ENCODE measurements around the gene SYT5. TPM values are rescaled to one million over a fixed set of nuclear protein-coding genes. Genes with fewer than 3 reads are reported as not detected.

SYT5 gene
- total and polyA plus RNA-seq, 7 experiments from 2014 or later = 1.7 to 2.6 TPM; not detected in 5

GRCh38 chr19:55165952-55166529, 14.0 kb downstream of the SYT5 start:
- POLR2A ChIA-PET = no interaction called here
- intact Hi-C loops (cut with micrococcal nuclease) = loop anchor here in 1 of 2 donors (10.0 kb wide), 2 partner anchors 279 to 459 kb away; partner anchors contain the start of genes SHISA7 and ZNF784
- Mint-ChIP-seq H3K9me3 (peaks cover 0 to 12% (median 4%) of the 10 kb centered on the region in 11 donors), H3K27me3 (peaks cover 56 to 65% (median 61%) of the 10 kb centered on the region in 5 donors), H3K4me3 (peak overlapping the region; percentile 41 to 89 (median 70)), H3K36me3 (peaks cover 0 to 5% (median 3%) of the 10 kb centered on the region in 5 donors), H3K4me1 (peaks cover 9 to 17% (median 12%) of the 10 kb centered on the region in 7 donors), H3K27ac (peak overlapping the region in 6 of 9 donors; percentile 32 to 88 (median 70))
- CTCF ChIA-PET = no interaction called here
- H3K4me1 ChIP-seq (ENCODE audit: control insufficient read depth in 2 of 2, insufficient read depth in 2 of 2, low read length in 2 of 2) = peaks cover 0 to 7% of the 10 kb centered on the region in 2 donors
- peak in 5 of 9 donors; percentile 33 to 53 (median 49) for DNase-seq
- H3K36me3 ChIP-seq (ENCODE audit: control insufficient read depth in 2 of 3, insufficient read depth in 3 of 3, low read length in 3 of 3) = no peaks in the 10 kb centered on the region
- H3K27me3 ChIP-seq (ENCODE audit: control insufficient read depth in 2 of 2, insufficient read depth in 2 of 2, low read length in 2 of 2) = peaks cover 4 to 26% of the 10 kb centered on the region in 2 donors
- no peaks in the 10 kb centered on the region for H3K9me3 ChIP-seq (ENCODE audit: control insufficient read depth in 2 of 3, low read length in 3 of 3)
- no peak overlapping the region for H3K27ac ChIP-seq (ENCODE audit: low read depth, low read length)
- H3K4me3 ChIP-seq (ENCODE audit: low read length) = no peak overlapping the region
- ATAC-seq = peak; percentile 47

DNA sequence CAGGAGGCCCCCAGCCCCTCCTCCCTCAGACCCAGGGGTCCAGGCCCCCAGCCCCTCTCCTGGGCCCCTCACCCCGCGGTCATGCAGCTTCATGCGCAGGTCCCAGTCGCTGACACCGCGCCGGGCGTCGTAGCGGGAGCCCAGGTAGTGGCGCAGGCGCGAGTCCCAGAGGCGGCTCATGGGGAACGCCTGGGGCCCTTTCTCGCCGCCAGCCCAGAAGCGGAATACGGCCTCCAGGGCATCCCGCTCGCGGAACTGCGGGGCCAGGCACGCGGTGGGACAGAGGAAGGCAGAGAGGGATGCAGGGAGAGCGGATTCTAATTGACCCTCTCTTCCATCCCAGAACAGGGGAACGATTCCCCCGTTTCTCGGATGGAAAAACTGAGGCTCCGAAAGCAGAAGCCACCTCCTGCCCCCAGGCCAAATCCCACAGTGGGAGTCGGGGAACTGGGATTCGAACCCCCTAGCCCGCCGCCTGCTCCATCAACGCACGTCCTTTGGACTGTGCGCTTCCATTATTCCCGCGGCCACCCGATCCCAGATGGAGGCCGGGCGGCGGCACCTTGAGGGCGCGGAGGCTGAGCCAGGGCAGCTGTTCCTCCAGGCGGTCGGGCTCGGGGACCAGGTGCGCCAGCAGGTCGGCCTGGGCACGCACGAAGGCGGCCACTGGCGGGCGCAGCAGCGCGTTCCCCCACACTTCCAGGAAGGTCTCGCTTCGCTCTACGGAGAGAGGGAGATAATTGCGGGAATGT, 18.3 kb downstream of the SYT5 start:
- DNase-seq (no peak), ATAC-seq (no peak)
- Histone ChIP-seq H3K9me3 (ENCODE audit: control insufficient read depth in 2 of 3, low read length in 3 of 3) (peaks cover 0 to 1% (median 0%) of the 10 kb centered on the region in 3 experiments), H3K27ac (ENCODE audit: low read depth, low read length) (no peak overlapping the region), H3K27me3 (ENCODE audit: control insufficient read depth in 2 of 2, insufficient read depth in 2 of 2, low read length in 2 of 2) (peaks cover under 1 to 14% of the 10 kb centered on the region in 2 donors), H3K4me3 (ENCODE audit: low read length) (no peak overlapping the region), H3K36me3 (ENCODE audit: control insufficient read depth in 2 of 3, insufficient read depth in 3 of 3, low read length in 3 of 3) (no peaks in the 10 kb centered on the region), H3K4me1 (ENCODE audit: control insufficient read depth in 2 of 2, insufficient read depth in 2 of 2, low read length in 2 of 2) (peaks cover 0 to under 1% of the 10 kb centered on the region in 2 donors)
- peaks cover 0 to 8% (median 0%) of the 10 kb centered on the region in 11 donors for H3K9me3 Mint-ChIP-seq
- intact Hi-C loops (cut with micrococcal nuclease) = loop anchor here in 1 of 2 donors (5.0 to 10.0 kb wide), 3 partner anchors 79 to 463 kb away; partner anchors contain the start of genes SHISA7 and ZNF784
- peaks cover 4 to 18% (median 12%) of the 10 kb centered on the region in 7 donors for H3K4me1 Mint-ChIP-seq
- H3K36me3 Mint-ChIP-seq = peaks cover 0 to 5% (median 0%) of the 10 kb centered on the region in 5 donors
- ChIA-PET CTCF (no interaction called here), POLR2A (no interaction called here)
- H3K27me3 Mint-ChIP-seq = peaks cover 36 to 65% (median 48%) of the 10 kb centered on the region in 5 donors
- H3K4me3 Mint-ChIP-seq = no peak overlapping the region
- H3K27ac Mint-ChIP-seq = no peak overlapping the region

- Mint-ChIP-seq H3K4me1 (peaks cover 0 to 17% (median 11%) of the 10 kb centered on the region in 7 donors), H3K27me3 (peaks cover 31 to 63% (median 47%) of the 10 kb centered on the region in 5 donors), H3K36me3 (peaks cover 0 to 5% (median 0%) of the 10 kb centered on the region in 5 donors), H3K4me3 (no peak overlapping the region), H3K9me3 (peaks cover 0 to 6% (median 0%) of the 10 kb centered on the region in 11 donors), H3K27ac (no peak overlapping the region)
- ChIA-PET CTCF (interaction anchor here (1.2 kb wide), 1 partner anchor 20 kb away, joined by 4 read pairs; no protein-coding TSS in a partner anchor), POLR2A (no interaction called here)
- intact Hi-C loops (cut with micrococcal nuclease) = loop anchor here in 1 of 2 donors (1.0 to 10.0 kb wide), 5 partner anchors 18 to 464 kb away; partner anchors contain the start of genes SHISA7 and ZNF784
- ATAC-seq = no peak
- no peak overlapping the region for H3K27ac ChIP-seq (ENCODE audit: low read depth, low read length)
- no peak overlapping the region for H3K4me3 ChIP-seq (ENCODE audit: low read length)
- peaks cover 0 to 7% of the 10 kb centered on the region in 2 donors for H3K4me1 ChIP-seq (ENCODE audit: control insufficient read depth in 2 of 2, insufficient read depth in 2 of 2, low read length in 2 of 2)
- peaks cover 0 to 12% of the 10 kb centered on the region in 2 donors for H3K27me3 ChIP-seq (ENCODE audit: control insufficient read depth in 2 of 2, insufficient read depth in 2 of 2, low read length in 2 of 2)
- H3K9me3 ChIP-seq (ENCODE audit: control insufficient read depth in 2 of 3, low read length in 3 of 3) = peaks cover 0 to 5% (median 0%) of the 10 kb centered on the region in 3 experiments
- H3K36me3 ChIP-seq (ENCODE audit: control insufficient read depth in 2 of 3, insufficient read depth in 3 of 3, low read length in 3 of 3) = no peaks in the 10 kb centered on the region
- DNase-seq = no peak
Observed at GRCh38 chr19:55160986-55161365, 19.1 kb downstream of the SYT5 start.

DNA sequence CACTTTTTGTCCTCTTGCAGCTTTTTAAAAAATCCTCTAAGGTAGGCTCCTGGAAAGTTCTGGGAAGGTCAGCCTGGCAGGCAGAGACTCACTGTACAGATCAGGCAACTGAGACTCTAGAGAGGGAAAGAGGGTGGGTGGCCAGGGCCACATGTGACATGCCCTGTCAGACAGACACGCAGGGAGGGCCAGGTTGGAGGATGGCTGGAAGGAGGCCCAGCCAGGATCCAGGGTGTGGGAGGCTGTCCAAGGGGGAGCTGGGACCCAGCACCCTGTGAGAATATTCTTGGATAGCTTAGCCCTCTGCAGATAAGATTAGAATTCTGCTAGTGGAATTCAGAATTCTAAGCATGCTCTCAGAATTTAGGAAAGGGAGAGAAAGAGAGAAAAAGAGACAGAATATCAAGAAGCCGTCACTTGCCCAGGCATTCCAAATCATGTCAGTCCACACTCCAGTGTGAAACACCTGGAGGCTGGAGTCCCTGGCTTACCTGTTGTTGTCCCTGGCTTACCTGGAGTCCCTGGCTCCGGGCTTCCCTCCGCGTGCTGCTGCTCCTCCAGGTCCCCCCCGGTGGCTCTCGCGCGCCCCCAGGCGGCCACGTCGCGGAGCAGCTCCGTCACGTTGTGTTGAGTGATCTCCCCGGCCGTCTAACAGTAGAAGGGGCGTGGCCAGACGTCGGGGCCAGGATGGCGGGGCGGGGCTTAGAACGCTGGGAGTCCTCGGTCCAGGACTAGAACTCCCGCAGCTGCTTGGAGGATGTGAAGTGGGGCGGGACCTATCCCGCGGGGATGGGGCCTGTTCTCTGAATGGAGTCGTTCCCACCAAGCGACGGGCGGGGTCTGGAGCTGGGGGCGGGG, 19.7 kb downstream of the SYT5 start:
- Mint-ChIP-seq H3K27ac (peak overlapping the region in 3 of 9 donors; percentile 17 to 50 (median 18)), H3K9me3 (peaks cover 0 to 6% (median 0%) of the 10 kb centered on the region in 11 donors), H3K4me3 (peak overlapping the region in 4 of 10 donors; percentile 21 to 66 (median 50)), H3K4me1 (peaks cover 0 to 16% (median 8%) of the 10 kb centered on the region in 7 donors), H3K27me3 (peaks cover 25 to 56% (median 41%) of the 10 kb centered on the region in 5 donors), H3K36me3 (peaks cover 0 to 2% (median 0%) of the 10 kb centered on the region in 5 donors)
- peaks cover 0 to 5% (median 0%) of the 10 kb centered on the region in 3 experiments for H3K9me3 ChIP-seq (ENCODE audit: control insufficient read depth in 2 of 3, low read length in 3 of 3)
- DNase-seq = peak; percentile 79 to 92 (median 85)
- no peaks in the 10 kb centered on the region for H3K36me3 ChIP-seq (ENCODE audit: control insufficient read depth in 2 of 3, insufficient read depth in 3 of 3, low read length in 3 of 3)
- H3K27me3 ChIP-seq (ENCODE audit: control insufficient read depth in 2 of 2, insufficient read depth in 2 of 2, low read length in 2 of 2) = peaks cover 0 to 10% of the 10 kb centered on the region in 2 donors
- H3K4me3 ChIP-seq (ENCODE audit: low read length) = no peak overlapping the region
- no peak overlapping the region for H3K27ac ChIP-seq (ENCODE audit: low read depth, low read length)
- peak; percentile 98 for ATAC-seq
- ChIA-PET CTCF (interaction anchor here (0.5 to 1.2 kb wide), 4 partner anchors 19 to 946 kb away, joined by 3 to 4 read pairs (median 4); no protein-coding TSS in a partner anchor), POLR2A (no interaction called here)
- H3K4me1 ChIP-seq (ENCODE audit: control insufficient read depth in 2 of 2, insufficient read depth in 2 of 2, low read length in 2 of 2) = peaks cover 0 to 7% of the 10 kb centered on the region in 2 donors
- intact Hi-C loops (cut with micrococcal nuclease) = loop anchor here in 1 of 2 donors (1.0 to 10.0 kb wide), 5 partner anchors 19 to 464 kb away; partner anchors contain the start of genes SHISA7 and ZNF784

GRCh38 chr19:55158848-55159749, 21.0 kb downstream of the SYT5 start:
- Histone ChIP-seq H3K36me3 (ENCODE audit: control insufficient read depth in 2 of 3, insufficient read depth in 3 of 3, low read length in 3 of 3) (no peaks in the 10 kb centered on the region), H3K4me3 (ENCODE audit: low read length) (no peak overlapping the region), H3K27me3 (ENCODE audit: control insufficient read depth in 2 of 2, insufficient read depth in 2 of 2, low read length in 2 of 2) (peaks cover 0 to 10% of the 10 kb centered on the region in 2 donors), H3K4me1 (ENCODE audit: control insufficient read depth in 2 of 2, insufficient read depth in 2 of 2, low read length in 2 of 2) (peaks cover 0 to 8% of the 10 kb centered on the region in 2 donors), H3K9me3 (ENCODE audit: control insufficient read depth in 2 of 3, low read length in 3 of 3) (peaks cover 0 to 5% (median 0%) of the 10 kb centered on the region in 3 experiments), H3K27ac (ENCODE audit: low read depth, low read length) (no peak overlapping the region)
- ATAC-seq (no peak), DNase-seq (no peak)
- intact Hi-C loops (cut with micrococcal nuclease) = no loop called here
- H3K4me1 Mint-ChIP-seq = peaks cover 6 to 19% (median 13%) of the 10 kb centered on the region in 7 donors
- peaks cover 0 to 5% (median 0%) of the 10 kb centered on the region in 5 donors for H3K36me3 Mint-ChIP-seq
- ChIA-PET CTCF (no interaction called here), POLR2A (no interaction called here)
- no peak overlapping the region for H3K4me3 Mint-ChIP-seq
- H3K9me3 Mint-ChIP-seq = peaks cover 0 to 8% (median 0%) of the 10 kb centered on the region in 11 donors
- H3K27ac Mint-ChIP-seq = no peak overlapping the region
- H3K27me3 Mint-ChIP-seq = peaks cover 19 to 51% (median 44%) of the 10 kb centered on the region in 5 donors
